ENCODE measurements around the gene CCBE1. TPM values are rescaled to one million over a fixed set of nuclear protein-coding genes. Genes with fewer than 3 reads are reported as not detected.

The CCBE1 gene
- total RNA-seq = 26.0 and 38.0 TPM in 2 replicates

GRCh38 chr18:59697236-59697932 lies at the start of gene CCBE1:
CCBE1 (minus strand) TSS chr18:59697423.

Other genes with a start within 250 kb of the CCBE1 start
- gene PMAIP1, start 202.6 kb upstream of the CCBE1 start, total RNA-seq = 1.7 and 1.9 TPM in 2 replicates

Data from aortic smooth muscle cell (primary cell).